CD14-positive monocyte (primary cell): ENCODE results near the gene TRRAP. TPM values are rescaled to one million over a fixed set of nuclear protein-coding genes. Genes with fewer than 3 reads are reported as not detected.
A peak's percentile ranks its signal among the peaks of the same experiment; 100 is the strongest.

Experiments
- DNase-seq, 3 donors: peaks; one replicate each; pipeline ENCODE4 v3.0.0-alpha.2; 2011 to 2022
- H2AFZ ChIP-seq: 2 replicates; pipeline ENCODE4 v1.6.0; 2012; ENCODE audit warnings: mild to moderate bottlenecking, low read depth, low read length, inconsistent platforms; ENCODE audit not compliant: insufficient read depth, poor library complexity, severe bottlenecking
- H3K27ac ChIP-seq, 2 donors: 1 replicate in 1 of 2; 2 replicates in 1 of 2; pipeline ENCODE4 v1.5.1; 2012 to 2013; ENCODE audit warnings: low read length in 2 of 2, control low read depth in 1 of 2, inconsistent platforms in 1 of 2, low read depth in 1 of 2, mild to moderate bottlenecking in 1 of 2
- H3K27me3 ChIP-seq, 2 donors: one replicate each; pipeline versions ENCODE4 v1.6.0 to v1.6.1; 2011 to 2013; ENCODE audit warnings: low read length in 2 of 2; ENCODE audit not compliant: control insufficient read depth in 2 of 2, insufficient read depth in 2 of 2
- H3K36me3 ChIP-seq, 2 donors: replicated peaks in 1 of 2; 1 replicate in 1 of 2; 2 replicates in 1 of 2; pipeline versions ENCODE4 v1.5.1 to v1.6.1; 2012 to 2013; ENCODE audit warnings: low read length in 2 of 2, control low read depth in 1 of 2, inconsistent platforms in 1 of 2, mild to moderate bottlenecking in 1 of 2; ENCODE audit not compliant: insufficient read depth in 2 of 2, control insufficient read depth in 1 of 2
- H3K4me1 ChIP-seq, 2 donors: 1 replicate in 1 of 2; 2 replicates in 1 of 2; pipeline versions ENCODE4 v1.5.1 to v1.6.1; 2012 to 2013; ENCODE audit warnings: low read length in 2 of 2, control low read depth in 1 of 2, inconsistent platforms in 1 of 2, mild to moderate bottlenecking in 1 of 2, moderate library complexity in 1 of 2; ENCODE audit not compliant: insufficient read depth in 2 of 2, control insufficient read depth in 1 of 2
- H3K4me2 ChIP-seq: replicated peaks from 2 replicates; pipeline ENCODE3; 2012; ENCODE audit warnings: low read length, moderate library complexity, mild to moderate bottlenecking; ENCODE audit not compliant: poor library complexity, severe bottlenecking; ENCODE audit errors: extremely low read depth
- H3K4me3 ChIP-seq, 3 experiments: fragments of 200-600 bp in 1 of 3; sonication (generic) in 1 of 3; replicated peaks in 1 of 3; 1 replicate in 2 of 3; 2 replicates in 1 of 3; pipeline ENCODE4 v1.5.1; 2011 to 2013; ENCODE audit warnings: low read length in 3 of 3, mild to moderate bottlenecking in 3 of 3, control low read depth in 2 of 3, low read depth in 2 of 3, inconsistent platforms in 1 of 3, moderate library complexity in 1 of 3
- H3K79me2 ChIP-seq: 2 replicates; pipeline ENCODE4 v1.6.0; 2012; ENCODE audit warnings: mild to moderate bottlenecking, control low read depth, inconsistent platforms, low read length, moderate library complexity; ENCODE audit not compliant: insufficient read depth
- H3K9ac ChIP-seq: 2 replicates; pipeline ENCODE4 v1.6.0; 2017; ENCODE audit warnings: low read length, mild to moderate bottlenecking; ENCODE audit not compliant: insufficient read depth, poor library complexity, severe bottlenecking
- H3K9me3 ChIP-seq, 2 donors: replicated peaks in 1 of 2; 1 replicate in 1 of 2; 2 replicates in 1 of 2; pipeline versions ENCODE4 v1.5.1 to v1.6.1; 2012 to 2013; ENCODE audit warnings: low read length in 2 of 2, control low read depth in 1 of 2; ENCODE audit not compliant: control insufficient read depth in 1 of 2, insufficient read depth in 1 of 2
- H4K20me1 ChIP-seq: 2 replicates; pipeline ENCODE4 v1.6.0; 2012; ENCODE audit warnings: mild to moderate bottlenecking, low read length, control low read depth, moderate library complexity; ENCODE audit not compliant: insufficient read depth
- H3K27ac Mint-ChIP-seq, 7 donors: one replicate each; pipeline ENCODE4 v1.8.0; 2020; ENCODE audit warnings: mild to moderate bottlenecking in 7 of 7, mixed read lengths in 7 of 7, moderate library complexity in 6 of 7, inconsistent platforms in 2 of 7
- H3K27me3 Mint-ChIP-seq, 3 donors: one replicate each; pipeline ENCODE4 v1.8.0; 2021 to 2022; ENCODE audit warnings: low read depth in 3 of 3, mild to moderate bottlenecking in 3 of 3, mixed read lengths in 3 of 3, moderate library complexity in 3 of 3, inconsistent platforms in 1 of 3
- H3K36me3 Mint-ChIP-seq, 2 donors: one replicate each; pipeline ENCODE4 v1.8.0; 2020; ENCODE audit warnings: mixed read lengths in 2 of 2, inconsistent platforms in 1 of 2, mild to moderate bottlenecking in 1 of 2
- H3K4me1 Mint-ChIP-seq: one replicate; pipeline ENCODE4 v1.8.0; 2020; ENCODE audit warnings: mild to moderate bottlenecking, mixed read lengths
- H3K4me3 Mint-ChIP-seq, 2 donors: one replicate each; pipeline ENCODE4 v1.8.0; 2020; ENCODE audit warnings: mild to moderate bottlenecking in 2 of 2, mixed read lengths in 2 of 2, moderate library complexity in 1 of 2
- H3K9me3 Mint-ChIP-seq, 7 donors: one replicate each; pipeline ENCODE4 v1.8.0; 2020 to 2022; ENCODE audit warnings: mixed read lengths in 7 of 7, mild to moderate bottlenecking in 6 of 7, moderate library complexity in 6 of 7, inconsistent platforms in 2 of 7
- CTCF ChIP-seq: fragments of 200-600 bp; IDR thresholded peaks from one replicate; pipeline ENCODE4 v1.8.0; 2022; ENCODE audit warnings: antibody characterized with exemption, mild to moderate bottlenecking
- WGBS: methylation state at CpG from one replicate; pipeline ENCODE4 v1.1.5; 2013; ENCODE audit warnings: missing lambda C conversion rate; ENCODE audit not compliant: insufficient coverage; 5-methylcytosine and 5-hydroxymethylcytosine counted together
- intact Hi-C, 2 donors: fragments of 100-400 bp; cut with micrococcal nuclease; formaldehyde crosslinking; loops; one replicate each; pipeline versions ENCODE4 v1.15.0 to v1.15.1; 2023
- polyA plus RNA-seq, 3 donors: library from polyadenylated mRNA; depleted of rRNA in 1 of 3; unstranded in 2 of 3; stranded (reverse) in 1 of 3; fragments of 300-500 nt in 2 of 3; fragments of >200 nt in 1 of 3; fragmentation: Illumina TruSeq in 2 of 3; gene quantifications; 1 replicate in 2 of 3; 2 replicates in 1 of 3; pipeline ENCODE4 v1.2.3, GENCODE V29; 2012 to 2021

The TRRAP gene
- polyA plus RNA-seq, 3 donors, result 0.67 to 12.2 (median 1.2) TPM

DNA sequence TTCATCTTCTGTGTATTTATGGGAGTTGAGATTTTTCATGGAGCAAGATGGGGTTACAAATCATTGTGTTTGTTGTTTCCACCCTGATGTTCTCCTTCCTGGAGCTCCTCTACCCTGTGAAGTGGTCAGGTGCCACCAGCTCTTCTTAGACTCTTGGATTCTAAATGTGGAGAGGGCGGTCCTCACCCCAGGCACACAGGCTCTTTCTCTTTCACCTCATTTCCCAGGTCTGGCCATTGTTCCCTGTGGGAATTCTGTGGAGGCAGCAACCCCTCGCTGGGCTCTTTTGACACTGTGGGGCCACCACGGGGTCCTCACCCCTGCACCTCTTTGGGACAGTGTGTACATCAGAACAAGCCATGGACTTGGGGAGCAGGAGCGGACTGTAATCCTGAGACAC lies 95.9 kb downstream of the TRRAP start:
- H3K27me3 Mint-ChIP-seq, result no peaks in the 10 kb centered on the region
- Histone ChIP-seq H3K36me3 (peaks cover 96 to 100% of the 10 kb centered on the region in 2 donors), H3K9ac (no peak overlapping the region), H3K4me1 (no peaks in the 10 kb centered on the region), H4K20me1 (no peaks in the 10 kb centered on the region), H3K9me3 (no peaks in the 10 kb centered on the region), H3K4me2 (no peak overlapping the region), H3K27me3 (no peaks in the 10 kb centered on the region), H3K27ac (no peak overlapping the region), H3K79me2 (no peaks in the 10 kb centered on the region), H2AFZ (no peak overlapping the region), H3K4me3 (no peak overlapping the region)
- no peak overlapping the region for H3K4me3 Mint-ChIP-seq
- H3K36me3 Mint-ChIP-seq, result peaks cover 88 to 98% of the 10 kb centered on the region in 2 donors
- no peak for DNase-seq
- intact Hi-C loops, result loop anchor here in 1 of 2 donors (10.0 kb wide), 1 partner anchor 69 kb away; no protein-coding TSS in a partner anchor
- H3K9me3 Mint-ChIP-seq, result no peaks in the 10 kb centered on the region
- WGBS, result 100% methylated on average over 3 of the region's 4 CpGs
- H3K27ac Mint-ChIP-seq, result peak overlapping the region in 1 of 7 donors; percentile 37
- H3K4me1 Mint-ChIP-seq, result no peaks in the 10 kb centered on the region
- TF ChIP-seq CTCF, result no peak

DNA sequence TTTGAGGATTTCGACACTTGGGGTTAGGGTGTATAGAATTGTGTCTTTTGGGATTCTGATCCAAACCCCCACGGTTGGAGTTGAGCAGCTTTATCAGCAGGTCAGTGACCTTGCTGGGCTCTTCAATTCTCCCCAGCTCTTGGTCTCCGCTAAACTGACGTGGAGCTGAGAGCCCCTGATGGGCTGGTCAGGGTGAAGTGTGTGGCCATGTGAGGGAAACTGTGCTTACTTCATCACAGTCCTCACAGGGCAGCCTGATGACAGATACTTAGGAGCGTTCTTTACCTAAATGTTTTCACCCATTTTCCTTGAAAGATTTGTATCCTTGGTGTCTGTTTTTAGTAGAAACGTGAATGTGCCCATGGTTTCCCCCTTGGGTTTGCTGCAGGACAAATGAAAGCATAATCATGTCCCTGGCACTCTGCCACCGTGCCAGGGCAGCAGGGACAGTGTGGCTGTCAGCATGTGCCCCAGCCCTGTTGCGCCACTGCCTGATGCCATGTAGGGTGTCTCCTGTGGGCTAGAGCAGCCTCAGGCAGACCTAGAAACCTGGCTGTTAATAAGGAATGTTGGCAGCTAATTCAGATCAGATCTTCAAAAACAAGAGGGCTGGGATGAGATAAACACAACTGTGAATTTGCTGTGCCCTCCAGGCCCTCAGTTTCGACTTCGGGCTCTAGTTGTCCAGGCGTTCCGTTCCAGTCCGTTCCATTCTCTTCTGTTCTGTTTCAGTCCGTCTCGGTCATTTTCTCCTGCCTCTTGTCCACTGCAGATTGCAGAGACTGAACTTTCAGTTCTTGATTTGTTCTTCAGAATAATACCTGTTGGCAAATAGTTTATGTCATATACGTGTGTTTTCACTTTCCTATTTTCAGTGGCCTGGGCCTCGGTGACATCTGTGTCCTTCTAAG lies 96.8 kb downstream of the TRRAP start:
- DNase-seq, result no peak
- Histone ChIP-seq H3K9me3 (no peaks in the 10 kb centered on the region), H3K4me2 (no peak overlapping the region), H3K4me3 (no peak overlapping the region), H3K36me3 (peaks cover 97 to 100% of the 10 kb centered on the region in 2 donors), H3K27me3 (no peaks in the 10 kb centered on the region), H3K4me1 (no peaks in the 10 kb centered on the region), H3K27ac (no peak overlapping the region), H4K20me1 (no peaks in the 10 kb centered on the region), H3K79me2 (no peaks in the 10 kb centered on the region), H2AFZ (no peak overlapping the region), H3K9ac (no peak overlapping the region)
- Mint-ChIP-seq H3K27me3 (no peaks in the 10 kb centered on the region), H3K4me3 (no peak overlapping the region), H3K9me3 (no peaks in the 10 kb centered on the region), H3K36me3 (peaks cover 88 to 98% of the 10 kb centered on the region in 2 donors), H3K27ac (no peak overlapping the region), H3K4me1 (no peaks in the 10 kb centered on the region)
- intact Hi-C loops, result loop anchor here in 1 of 2 donors (10.0 kb wide), 1 partner anchor 70 kb away; no protein-coding TSS in a partner anchor
- no peak for TF ChIP-seq CTCF
- WGBS, result 92% methylated on average over 11 of the region's 17 CpGs
